ENCODE results near the gene GJB3.

Gene GJB3

DNA sequence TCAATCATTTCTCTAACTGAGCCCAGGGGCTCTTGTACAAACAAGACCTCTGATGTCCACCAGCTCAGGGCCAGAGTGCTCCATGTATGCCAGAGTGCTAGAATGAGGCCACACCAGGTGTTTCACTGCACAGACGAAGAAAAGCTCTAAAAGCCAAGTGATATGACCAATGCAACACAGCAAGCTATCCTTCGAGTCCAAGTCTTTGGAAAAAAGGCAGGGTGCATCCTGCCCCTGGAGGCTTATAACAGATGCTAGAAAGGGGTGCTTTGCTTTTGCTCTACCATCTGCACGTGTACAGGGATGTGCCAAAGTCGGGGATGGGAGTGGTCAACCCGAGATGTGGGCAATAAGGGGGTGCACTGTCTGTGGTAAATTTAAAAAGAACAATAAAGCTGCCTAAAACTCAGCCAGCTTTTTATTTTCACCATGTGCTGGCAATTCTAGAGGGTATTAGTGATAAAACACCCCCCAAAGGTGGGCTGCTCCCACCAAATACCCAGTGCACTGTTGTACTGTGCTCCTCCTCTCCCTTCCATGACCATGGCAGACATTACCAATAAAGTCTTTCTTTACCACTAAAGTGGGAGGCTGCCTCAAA, 46.4 kb downstream of the GJB3 start:
- no peak for DNase-seq

- DNase-seq = no peak
Measured at GRCh38 chr1:34828611-34829010, 47.6 kb downstream of the GJB3 start.

- DNase-seq = no peak
Measured at GRCh38 chr1:34829250-34829649, 48.2 kb downstream of the GJB3 start.

GRCh38 chr1:34831721-34832246, 50.8 kb downstream of the GJB3 start:
- no peak for DNase-seq

- DNase-seq = no peak
Measured at GRCh38 chr1:34833711-34834110, 52.7 kb downstream of the GJB3 start.

Data from right kidney (tissue), 1 donor.